Measurements from ENCODE around the gene SLC7A6. TPM values are rescaled to one million over a fixed set of nuclear protein-coding genes. Genes with fewer than 3 reads are reported as not detected.

The SLC7A6 gene
- total RNA-seq, 2 experiments from 2014 or later, result 53.1 to 79.5 TPM

DNA sequence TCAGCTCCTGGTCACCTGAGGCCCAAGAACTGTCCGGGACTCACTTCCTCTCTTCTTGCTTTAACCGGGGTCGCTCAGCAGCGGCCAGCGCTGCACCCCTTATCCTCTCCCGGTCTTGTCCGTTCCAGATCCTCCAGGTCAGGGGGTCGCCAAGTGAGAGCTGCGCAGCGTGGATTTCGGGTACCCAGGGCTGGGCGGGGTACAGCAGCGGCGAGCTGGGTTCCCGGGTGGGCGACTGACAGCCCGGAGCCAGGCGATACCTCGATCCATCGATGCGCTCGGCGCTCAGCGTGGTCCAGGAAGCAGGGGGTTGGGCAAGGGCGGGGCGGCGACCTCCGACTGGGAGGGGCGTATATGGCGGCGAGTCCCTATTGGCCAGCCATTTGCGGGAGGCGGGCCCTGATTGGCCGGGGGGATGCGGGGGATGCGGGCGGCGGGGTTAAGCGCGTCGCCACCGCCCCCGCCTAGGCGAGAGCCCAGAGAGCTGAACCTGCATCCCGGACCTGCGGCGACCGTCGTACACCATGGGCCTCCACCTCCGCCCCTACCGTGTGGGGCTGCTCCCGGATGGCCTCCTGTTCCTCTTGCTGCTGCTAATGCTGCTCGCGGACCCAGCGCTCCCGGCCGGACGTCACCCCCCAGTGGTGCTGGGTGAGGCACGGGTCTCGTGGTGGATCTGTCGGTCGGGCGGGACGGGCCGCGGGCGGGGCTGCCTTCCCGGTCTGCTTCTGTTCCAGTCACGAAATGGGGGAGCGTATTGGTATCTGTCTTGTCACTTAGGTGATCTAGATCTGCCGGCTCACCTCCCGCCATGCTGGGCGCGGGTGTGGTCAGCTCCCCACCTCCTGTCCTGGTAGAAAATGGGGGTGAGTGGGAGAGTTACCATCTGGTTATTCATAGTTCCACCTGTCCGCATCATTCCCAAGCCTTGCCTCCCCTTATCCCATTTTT is 19.1 kb upstream of the SLC7A6 start, which contains the start of gene PLA2G15:
TSS of gene PLA2G15 (plus strand) at position 471 of the 951 bp plus-strand sequence. CDS start at position 525, 54 bp downstream.
- Histone ChIP-seq H3K9me2 (ENCODE audit: insufficient read depth, low read length) (no peaks in the 10 kb centered on the region), H3K4me2 (ENCODE audit: low read length) (peak within 1 kb of the TSS; percentile 90), H3K27ac (ENCODE audit: low read depth, low read length, poor library complexity, severe bottlenecking) (peak within 1 kb of the TSS; percentile 2), H3K79me2 (ENCODE audit: insufficient read depth, low read depth, low read length) (peaks cover 18% of the 10 kb centered on the region; the same call in 1 of the 2 replicates), H4K20me1 (ENCODE audit: insufficient read depth, low read length) (no peaks in the 10 kb centered on the region), H3K4me1 (ENCODE audit: insufficient read depth, low read length, poor library complexity, severe bottlenecking) (peaks cover 34% of the 10 kb centered on the region), H3K36me3 (ENCODE audit: insufficient read depth, low read length) (peaks cover 18% of the 10 kb centered on the region), H3K4me3 (ENCODE audit: low read depth, low read length, poor library complexity, severe bottlenecking) (peak within 1 kb of the TSS; percentile 80), H2AFZ (ENCODE audit: low read length) (peak within 1 kb of the TSS; percentile 85), H3K9me3 (ENCODE audit: low read length) (no peaks in the 10 kb centered on the region)
- peak; percentile 94 for DNase-seq (ENCODE audit: low spot score)
- CTCF ChIA-PET (ENCODE audit: unreplicated experiment), result interaction anchor here (0.6 to 1.8 kb wide), 3 partner anchors 12 to 171 kb away, joined by 3 to 4 read pairs (median 3); no protein-coding TSS in a partner anchor
- TF ChIP-seq EZH2phosphoT487 (IDR thresholded peaks at IDR 0.05; ENCODE audit: borderline replicate concordance, low read depth, low read length), result no peak
- TF ChIP-seq, protein P1, sequence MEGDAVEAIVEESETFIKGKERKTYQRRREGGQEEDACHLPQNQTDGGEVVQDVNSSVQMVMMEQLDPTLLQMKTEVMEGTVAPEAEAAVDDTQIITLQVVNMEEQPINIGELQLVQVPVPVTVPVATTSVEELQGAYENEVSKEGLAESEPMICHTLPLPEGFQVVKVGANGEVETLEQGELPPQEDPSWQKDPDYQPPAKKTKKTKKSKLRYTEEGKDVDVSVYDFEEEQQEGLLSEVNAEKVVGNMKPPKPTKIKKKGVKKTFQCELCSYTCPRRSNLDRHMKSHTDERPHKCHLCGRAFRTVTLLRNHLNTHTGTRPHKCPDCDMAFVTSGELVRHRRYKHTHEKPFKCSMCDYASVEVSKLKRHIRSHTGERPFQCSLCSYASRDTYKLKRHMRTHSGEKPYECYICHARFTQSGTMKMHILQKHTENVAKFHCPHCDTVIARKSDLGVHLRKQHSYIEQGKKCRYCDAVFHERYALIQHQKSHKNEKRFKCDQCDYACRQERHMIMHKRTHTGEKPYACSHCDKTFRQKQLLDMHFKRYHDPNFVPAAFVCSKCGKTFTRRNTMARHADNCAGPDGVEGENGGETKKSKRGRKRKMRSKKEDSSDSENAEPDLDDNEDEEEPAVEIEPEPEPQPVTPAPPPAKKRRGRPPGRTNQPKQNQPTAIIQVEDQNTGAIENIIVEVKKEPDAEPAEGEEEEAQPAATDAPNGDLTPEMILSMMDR (conservative IDR thresholded peaks at IDR 0.05; ENCODE audit: low read length), result no peak
- TSS peak; percentile 76 for BruUV-seq (replicated peaks)
- POLR2A ChIA-PET, result interaction anchor here (0.8 to 2.6 kb wide), 3 partner anchors 13 to 312 kb away, joined by 3 to 13 read pairs (median 5); no protein-coding TSS in a partner anchor
- intact Hi-C loops (cut with micrococcal nuclease; ENCODE audit: unreplicated experiment), result loop anchor here (1.0 kb wide), 1 partner anchor 12 kb away; no protein-coding TSS in a partner anchor

DNA sequence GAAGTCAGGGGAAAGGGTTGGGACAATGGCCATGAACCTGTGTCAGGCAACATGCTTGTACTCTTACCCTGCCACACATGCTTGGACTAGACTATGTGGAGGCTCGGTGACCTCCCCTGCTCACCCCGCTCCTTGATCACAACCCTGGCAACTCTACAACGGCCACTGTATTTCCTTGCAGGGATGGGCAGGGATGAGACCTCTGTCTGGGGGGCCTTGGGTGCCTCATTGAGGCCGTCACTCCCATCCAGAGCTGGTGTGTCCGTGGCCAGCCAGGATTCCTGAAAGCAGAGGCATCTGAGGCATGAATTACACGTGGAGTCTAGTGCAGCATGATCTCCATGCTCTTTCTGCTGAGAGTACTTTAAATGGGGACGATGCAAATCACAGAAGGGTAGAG is 18.2 kb upstream of the SLC7A6 start:
- peaks cover 25% of the 10 kb centered on the region for H3K36me3 ChIP-seq (ENCODE audit: insufficient read depth, low read length)
- CTCF ChIA-PET (ENCODE audit: unreplicated experiment), result interaction anchor here (0.8 to 1.8 kb wide), 2 partner anchors 11 kb away, joined by 3 to 4 read pairs; no protein-coding TSS in a partner anchor
- peaks cover 43% of the 10 kb centered on the region for H3K4me1 ChIP-seq (ENCODE audit: insufficient read depth, low read length, poor library complexity, severe bottlenecking)
- BruUV-seq (replicated peaks), result no TSS peak
- peak overlapping the region; percentile 90 for H3K4me2 ChIP-seq (ENCODE audit: low read length)
- H3K79me2 ChIP-seq (ENCODE audit: insufficient read depth, low read depth, low read length), result peaks cover 21% of the 10 kb centered on the region; the same call in 1 of the 2 replicates
- H3K27ac ChIP-seq (ENCODE audit: low read depth, low read length, poor library complexity, severe bottlenecking), result no peak overlapping the region
- TF ChIP-seq, protein P1 (conservative IDR thresholded peaks at IDR 0.05; ENCODE audit: low read length), result no peak
- no peak for TF ChIP-seq EZH2phosphoT487 (IDR thresholded peaks at IDR 0.05; ENCODE audit: borderline replicate concordance, low read depth, low read length)
- H3K4me3 ChIP-seq (ENCODE audit: low read depth, low read length, poor library complexity, severe bottlenecking), result peak overlapping the region; percentile 80
- intact Hi-C loops (cut with micrococcal nuclease; ENCODE audit: unreplicated experiment), result no loop called here
- no peaks in the 10 kb centered on the region for H3K9me2 ChIP-seq (ENCODE audit: insufficient read depth, low read length)
- no peak for DNase-seq (ENCODE audit: low spot score)
- H2AFZ ChIP-seq (ENCODE audit: low read length), result no peak overlapping the region
- no peaks in the 10 kb centered on the region for H3K9me3 ChIP-seq (ENCODE audit: low read length)
- H4K20me1 ChIP-seq (ENCODE audit: insufficient read depth, low read length), result no peaks in the 10 kb centered on the region
- POLR2A ChIA-PET, result interaction anchor here (0.7 to 2.6 kb wide), 4 partner anchors 12 to 323 kb away, joined by 3 to 13 read pairs (median 3); no protein-coding TSS in a partner anchor

Data from OCI-LY7 (cell line).